Astrocyte of the cerebellum (primary cell): ENCODE data around the gene FAM110D.

Experiments
- DNase-seq: peaks from one replicate; pipeline ENCODE4 v3.0.0-alpha.2; 2011; ENCODE audit warnings: low read depth
- H3K4me3 ChIP-seq: 2 replicates; pipeline ENCODE4 v1.5.1; 2011; ENCODE audit warnings: mild to moderate bottlenecking, low read depth, low read length, moderate library complexity
- CTCF ChIP-seq: IDR thresholded peaks from 2 replicates; pipeline ENCODE4 v1.5.1; 2012; ENCODE audit warnings: low read length, low read depth, moderate library complexity, mild to moderate bottlenecking; ENCODE audit errors: missing control alignments
- in situ Hi-C: cut with HindIII; loops from 2 replicates; pipeline ENCODE4 v1.10.0; 2017; ENCODE audit warnings: low sequenced_read_pairs

Gene FAM110D

DNA sequence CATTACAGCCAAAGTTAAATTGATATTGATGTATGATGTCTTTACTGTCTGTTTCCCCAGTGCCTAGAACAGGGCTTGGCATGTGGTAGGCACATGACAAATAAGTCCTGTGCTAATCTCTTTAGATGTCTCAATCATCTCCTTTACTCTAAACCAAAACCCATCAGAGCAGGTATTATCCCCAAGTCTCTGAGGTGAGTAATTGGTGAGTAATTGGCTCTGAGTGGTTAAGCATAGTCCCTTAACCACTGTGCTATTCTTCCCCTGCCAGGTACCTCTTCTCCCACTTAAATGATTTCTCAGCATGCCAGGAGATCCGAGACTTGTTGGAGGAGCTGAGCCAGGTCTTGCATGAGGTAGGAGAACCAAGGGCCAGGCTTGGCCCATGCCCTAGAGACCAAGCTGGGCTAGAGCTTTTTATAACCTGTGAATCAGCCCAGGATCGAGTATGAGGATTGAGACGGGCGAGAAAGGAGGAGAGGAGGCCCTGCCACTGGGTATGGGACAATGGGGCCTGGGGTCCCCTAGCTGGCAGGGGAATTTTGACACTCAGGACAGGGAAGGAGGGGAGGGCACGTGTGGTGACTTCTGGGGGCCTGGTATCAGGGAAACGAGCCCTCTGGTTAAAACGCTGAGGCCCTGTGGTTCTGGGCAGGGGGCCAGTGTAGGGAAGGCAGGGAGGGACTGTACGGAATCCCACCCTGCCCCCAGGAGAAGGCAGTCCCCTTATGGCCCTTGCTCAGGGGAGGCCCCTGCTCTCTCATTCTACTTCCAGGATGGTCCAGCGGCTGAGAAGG is 22.9 kb downstream of the FAM110D start:
- no peak overlapping the region for H3K4me3 ChIP-seq

GRCh38 chr1:26182383-26182696 is 23.5 kb downstream of the FAM110D start:
- no peak for DNase-seq
- H3K4me3 ChIP-seq, result no peak overlapping the region
- in situ Hi-C loops, result no loop called here
- no peak for TF ChIP-seq CTCF

More for the DNA sequence above, 22.9 kb downstream of the FAM110D start:
- TF ChIP-seq CTCF, result no peak
- in situ Hi-C loops, result no loop called here
- no peak for DNase-seq

- H3K4me3 ChIP-seq, result no peak overlapping the region
- in situ Hi-C loops, result no loop called here
- DNase-seq, result no peak
- TF ChIP-seq CTCF, result no peak
Measured at GRCh38 chr1:26184086-26184485, 25.2 kb downstream of the FAM110D start.

DNA sequence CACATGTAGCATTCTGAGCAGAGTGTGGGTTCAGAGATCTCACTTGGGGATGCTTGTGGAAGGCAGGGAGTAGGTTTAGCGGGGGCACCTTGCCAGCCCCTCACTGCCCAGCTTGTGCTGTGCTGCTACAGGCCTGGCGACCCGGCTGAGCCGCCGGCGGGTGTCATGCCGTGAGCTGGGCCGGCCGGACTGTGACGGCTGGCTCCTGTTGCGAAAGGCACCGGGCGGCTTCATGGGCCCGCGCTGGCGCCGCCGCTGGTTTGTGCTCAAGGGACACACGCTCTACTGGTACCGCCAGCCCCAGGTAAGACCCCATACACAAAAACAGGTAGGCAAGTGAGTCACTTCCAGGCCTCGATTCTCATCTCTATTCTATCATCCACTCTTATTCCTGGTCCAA is 26.0 kb downstream of the FAM110D start:
- in situ Hi-C loops, result no loop called here
- TF ChIP-seq CTCF, result no peak
- no peak overlapping the region for H3K4me3 ChIP-seq
- DNase-seq, result no peak

DNA sequence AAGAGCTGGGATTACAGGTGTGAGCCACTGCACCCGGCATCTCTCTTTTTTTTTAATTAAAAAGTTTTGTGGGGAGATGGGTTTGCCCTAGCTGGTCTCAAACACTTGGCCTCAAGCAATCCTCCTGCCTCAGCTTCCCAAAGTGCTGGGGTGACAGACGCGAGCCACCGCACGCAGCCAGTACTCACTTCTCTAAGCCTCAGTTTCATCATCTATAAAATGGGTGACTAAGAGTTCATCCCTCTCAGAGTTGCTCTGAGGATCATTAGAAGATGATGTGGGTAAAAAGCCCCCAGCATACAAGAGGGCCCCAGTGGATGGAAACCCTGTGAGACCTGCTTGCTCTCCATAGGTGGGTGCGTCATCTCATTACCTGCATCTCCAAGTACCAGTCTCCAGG is 29.0 kb downstream of the FAM110D start:
- in situ Hi-C loops, result no loop called here
- no peak overlapping the region for H3K4me3 ChIP-seq
- TF ChIP-seq CTCF, result no peak
- DNase-seq, result no peak

- TF ChIP-seq CTCF, result no peak
- no peak overlapping the region for H3K4me3 ChIP-seq
- in situ Hi-C loops, result no loop called here
- DNase-seq, result no peak
Measured at GRCh38 chr1:26188477-26188876, 29.6 kb downstream of the FAM110D start.

GRCh38 chr1:26189331-26189730 is 30.5 kb downstream of the FAM110D start:
- in situ Hi-C loops, result no loop called here
- no peak for DNase-seq
- TF ChIP-seq CTCF, result no peak
- H3K4me3 ChIP-seq, result no peak overlapping the region
